GM18861 (cell line): Measurements from ENCODE around the gene KIAA1755.

Experiments used
- ATAC-seq: cut with Tn5 transposase; IDR thresholded peaks from one replicate; pipeline ENCODE4 v1.9.1; 2021; ENCODE audit not compliant: unreplicated experiment

KIAA1755 gene

GRCh38 chr20:38208088-38208487, 52.4 kb downstream of the KIAA1755 start:
- ATAC-seq, result no peak

- no peak for ATAC-seq
These were observed 52.9 kb downstream of the KIAA1755 start for GRCh38 chr20:38207621-38208020.

- ATAC-seq, result no peak
These were observed 55.5 kb downstream of the KIAA1755 start for GRCh38 chr20:38205001-38205400.

- no peak for ATAC-seq
These were observed 56.6 kb downstream of the KIAA1755 start for GRCh38 chr20:38203981-38204357.

- no peak for ATAC-seq
These were observed 57.1 kb downstream of the KIAA1755 start for GRCh38 chr20:38203337-38203980.

- no peak for ATAC-seq
These were observed 57.6 kb downstream of the KIAA1755 start for GRCh38 chr20:38202982-38203293.

- ATAC-seq, result no peak
These were observed 58.2 kb downstream of the KIAA1755 start for GRCh38 chr20:38202153-38202981.

GRCh38 chr20:38201356-38201755, 59.2 kb downstream of the KIAA1755 start:
- ATAC-seq, result no peak

GRCh38 chr20:38200646-38201045, 59.9 kb downstream of the KIAA1755 start:
- ATAC-seq, result no peak

GRCh38 chr20:38199501-38200390, 60.8 kb downstream of the KIAA1755 start:
- no peak for ATAC-seq

- ATAC-seq, result no peak
These were observed 62.2 kb downstream of the KIAA1755 start for GRCh38 chr20:38198238-38198861.

GRCh38 chr20:38197619-38198018, 62.9 kb downstream of the KIAA1755 start:
- ATAC-seq, result no peak

GRCh38 chr20:38197217-38197616, 63.3 kb downstream of the KIAA1755 start:
- ATAC-seq, result no peak

- no peak for ATAC-seq
These were observed 63.9 kb downstream of the KIAA1755 start for GRCh38 chr20:38196592-38196991.

- no peak for ATAC-seq
These were observed 64.5 kb downstream of the KIAA1755 start for GRCh38 chr20:38196076-38196475.

GRCh38 chr20:38195521-38195920, 65.0 kb downstream of the KIAA1755 start:
- ATAC-seq, result no peak

- ATAC-seq, result no peak
These were observed 65.5 kb downstream of the KIAA1755 start for GRCh38 chr20:38194971-38195504.

GRCh38 chr20:38193586-38194105, 66.9 kb downstream of the KIAA1755 start:
- no peak for ATAC-seq

- ATAC-seq, result no peak
These were observed 68.1 kb downstream of the KIAA1755 start for GRCh38 chr20:38192323-38192885.

GRCh38 chr20:38191654-38192053, 68.9 kb downstream of the KIAA1755 start:
- ATAC-seq, result no peak
